ENCODE measurements around the gene KCNK16. TPM values are rescaled to one million over a fixed set of nuclear protein-coding genes. Genes with fewer than 3 reads are reported as not detected.

The KCNK16 gene
- total and polyA plus RNA-seq, 2 of the 13 experiments (the other 11 are each of a cell fraction or from before 2014, with no cell fraction given) = not detected

- TF ChIP-seq ZNF687 (CRISPR knock-in tag; IDR thresholded peaks at IDR 0.05) (no peak), ONECUT2 (CRISPR knock-in tag; IDR thresholded peaks at IDR 0.05) (no peak), ZNF563 (CRISPR knock-in tag; IDR thresholded peaks at IDR 0.05) (no peak), ZBTB44 (CRISPR knock-in tag; IDR thresholded peaks at IDR 0.05) (no peak), HNF4A (CRISPR knock-in tag; IDR thresholded peaks at IDR 0.05) (no peak)
- TF ChIP-seq, protein P1, sequence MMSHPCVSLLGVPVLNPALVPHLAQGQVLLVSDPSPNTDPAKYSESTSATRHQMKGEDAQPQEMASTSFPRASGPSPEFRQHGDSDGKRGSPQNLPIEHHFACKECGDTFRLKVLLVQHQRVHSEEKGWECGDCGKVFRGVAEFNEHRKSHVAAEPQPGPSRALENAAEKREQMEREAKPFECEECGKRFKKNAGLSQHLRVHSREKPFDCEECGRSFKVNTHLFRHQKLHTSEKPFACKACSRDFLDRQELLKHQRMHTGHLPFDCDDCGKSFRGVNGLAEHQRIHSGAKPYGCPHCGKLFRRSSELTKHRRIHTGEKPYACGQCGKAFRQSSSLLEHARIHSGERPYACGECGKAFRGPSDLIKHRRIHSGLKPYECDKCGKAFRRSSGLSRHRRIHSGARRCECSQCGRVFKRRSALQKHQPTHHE (CRISPR knock-in tag; IDR thresholded peaks at IDR 0.05; ENCODE audit: borderline replicate concordance) = no peak
- TF ChIP-seq, protein P2, sequence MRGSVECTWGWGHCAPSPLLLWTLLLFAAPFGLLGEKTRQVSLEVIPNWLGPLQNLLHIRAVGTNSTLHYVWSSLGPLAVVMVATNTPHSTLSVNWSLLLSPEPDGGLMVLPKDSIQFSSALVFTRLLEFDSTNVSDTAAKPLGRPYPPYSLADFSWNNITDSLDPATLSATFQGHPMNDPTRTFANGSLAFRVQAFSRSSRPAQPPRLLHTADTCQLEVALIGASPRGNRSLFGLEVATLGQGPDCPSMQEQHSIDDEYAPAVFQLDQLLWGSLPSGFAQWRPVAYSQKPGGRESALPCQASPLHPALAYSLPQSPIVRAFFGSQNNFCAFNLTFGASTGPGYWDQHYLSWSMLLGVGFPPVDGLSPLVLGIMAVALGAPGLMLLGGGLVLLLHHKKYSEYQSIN (CRISPR knock-in tag; IDR thresholded peaks at IDR 0.05; ENCODE audit: borderline replicate concordance) = no peak
- TF ChIP-seq, protein P3, sequence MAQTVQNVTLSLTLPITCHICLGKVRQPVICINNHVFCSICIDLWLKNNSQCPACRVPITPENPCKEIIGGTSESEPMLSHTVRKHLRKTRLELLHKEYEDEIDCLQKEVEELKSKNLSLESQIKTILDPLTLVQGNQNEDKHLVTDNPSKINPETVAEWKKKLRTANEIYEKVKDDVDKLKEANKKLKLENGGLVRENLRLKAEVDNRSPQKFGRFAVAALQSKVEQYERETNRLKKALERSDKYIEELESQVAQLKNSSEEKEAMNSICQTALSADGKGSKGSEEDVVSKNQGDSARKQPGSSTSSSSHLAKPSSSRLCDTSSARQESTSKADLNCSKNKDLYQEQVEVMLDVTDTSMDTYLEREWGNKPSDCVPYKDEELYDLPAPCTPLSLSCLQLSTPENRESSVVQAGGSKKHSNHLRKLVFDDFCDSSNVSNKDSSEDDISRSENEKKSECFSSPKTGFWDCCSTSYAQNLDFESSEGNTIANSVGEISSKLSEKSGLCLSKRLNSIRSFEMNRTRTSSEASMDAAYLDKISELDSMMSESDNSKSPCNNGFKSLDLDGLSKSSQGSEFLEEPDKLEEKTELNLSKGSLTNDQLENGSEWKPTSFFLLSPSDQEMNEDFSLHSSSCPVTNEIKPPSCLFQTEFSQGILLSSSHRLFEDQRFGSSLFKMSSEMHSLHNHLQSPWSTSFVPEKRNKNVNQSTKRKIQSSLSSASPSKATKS (CRISPR knock-in tag; IDR thresholded peaks at IDR 0.05) = no peak
Observed at GRCh38 chr6:39342692-39343395, 20.3 kb upstream of the KCNK16 start (continued).

Measured in HepG2 (cell line).